ENCODE measurements around the gene CNN2. TPM values are rescaled to one million over a fixed set of nuclear protein-coding genes. Genes with fewer than 3 reads are reported as not detected.

Gene CNN2
- total and polyA plus RNA-seq, 9 of the 15 experiments (the other 6 are each of a cell fraction or from before 2014, with no cell fraction given), result 12.1 to 174 (median 52.7) TPM

- TF ChIP-seq DPF2 (IDR thresholded peaks at IDR 0.05), result peak; percentile 84
- TF ChIP-seq PPARD (CRISPR knock-in tag; IDR thresholded peaks at IDR 0.05), result no peak
- TF ChIP-seq HNRNPH1 (optimal IDR thresholded peaks at IDR 0.05; ENCODE audit: low read depth, low read length), result no peak
- peak; percentile 69 for TF ChIP-seq NFRKB (IDR thresholded peaks at IDR 0.05; ENCODE audit: low read depth)
- TF ChIP-seq ATF7 (IDR thresholded peaks at IDR 0.05), result peak; percentile 84
- TF ChIP-seq ZBTB11 (CRISPR knock-in tag; IDR thresholded peaks at IDR 0.05), result no peak; a peak in 1 of 6 replicates
- TF ChIP-seq RFX7 (CRISPR knock-in tag; IDR thresholded peaks at IDR 0.05), result no peak
- TF ChIP-seq NRF1 (conservative IDR thresholded peaks at IDR 0.05 in 1 of 2, IDR thresholded peaks at IDR 0.05 in 1 of 2), result peak; percentile 19 to 39; a peak in 2 of 4 replicates
- TF ChIP-seq BACH1 (tag; IDR thresholded peaks at IDR 0.05), result no peak
- peak in 1 of 2 experiments; percentile 29; a peak in 2 of 4 replicates for TF ChIP-seq RAD21 (CRISPR knock-in tag; conservative IDR thresholded peaks at IDR 0.05 in 1 of 2, IDR thresholded peaks at IDR 0.05 in 1 of 2)
- TF ChIP-seq DACH1 (IDR thresholded peaks at IDR 0.05; ENCODE audit: partially characterized antibody), result peak; percentile 76
- TF ChIP-seq MNT (conservative IDR thresholded peaks at IDR 0.05), result peak; percentile 36 to 74; a peak in 3 of 4 replicates
- TF ChIP-seq SP1 (CRISPR knock-in tag; IDR thresholded peaks at IDR 0.05), result peak; percentile 33; the same call in 1 of the 2 replicates
- TF ChIP-seq POLR2G (IDR thresholded peaks at IDR 0.05; ENCODE audit: low read depth, low read length), result peak; percentile 74
- peak; percentile 80 for TF ChIP-seq ZNF740 (CRISPR knock-in tag; IDR thresholded peaks at IDR 0.05)
- peak in 1 of 2 experiments; percentile 47; a peak in 1 of 4 replicates for TF ChIP-seq ZNF740 (tag; IDR thresholded peaks at IDR 0.05)
- 0 out of 2 replicates have a peak, but pooled peaks have one; percentile 52 for TF ChIP-seq ZNF766 (CRISPR knock-in tag; conservative IDR thresholded peaks at IDR 0.05)
- peak; percentile 74 for TF ChIP-seq CCNT2 (IDR thresholded peaks at IDR 0.05; ENCODE audit: borderline replicate concordance, extremely low read depth, insufficient read length, low read depth, low read length)
Observed at GRCh38 chr19:980133-980998, 46.0 kb upstream of the CNN2 start (continued).
